ENCODE results near the gene PPM1E.

DNA sequence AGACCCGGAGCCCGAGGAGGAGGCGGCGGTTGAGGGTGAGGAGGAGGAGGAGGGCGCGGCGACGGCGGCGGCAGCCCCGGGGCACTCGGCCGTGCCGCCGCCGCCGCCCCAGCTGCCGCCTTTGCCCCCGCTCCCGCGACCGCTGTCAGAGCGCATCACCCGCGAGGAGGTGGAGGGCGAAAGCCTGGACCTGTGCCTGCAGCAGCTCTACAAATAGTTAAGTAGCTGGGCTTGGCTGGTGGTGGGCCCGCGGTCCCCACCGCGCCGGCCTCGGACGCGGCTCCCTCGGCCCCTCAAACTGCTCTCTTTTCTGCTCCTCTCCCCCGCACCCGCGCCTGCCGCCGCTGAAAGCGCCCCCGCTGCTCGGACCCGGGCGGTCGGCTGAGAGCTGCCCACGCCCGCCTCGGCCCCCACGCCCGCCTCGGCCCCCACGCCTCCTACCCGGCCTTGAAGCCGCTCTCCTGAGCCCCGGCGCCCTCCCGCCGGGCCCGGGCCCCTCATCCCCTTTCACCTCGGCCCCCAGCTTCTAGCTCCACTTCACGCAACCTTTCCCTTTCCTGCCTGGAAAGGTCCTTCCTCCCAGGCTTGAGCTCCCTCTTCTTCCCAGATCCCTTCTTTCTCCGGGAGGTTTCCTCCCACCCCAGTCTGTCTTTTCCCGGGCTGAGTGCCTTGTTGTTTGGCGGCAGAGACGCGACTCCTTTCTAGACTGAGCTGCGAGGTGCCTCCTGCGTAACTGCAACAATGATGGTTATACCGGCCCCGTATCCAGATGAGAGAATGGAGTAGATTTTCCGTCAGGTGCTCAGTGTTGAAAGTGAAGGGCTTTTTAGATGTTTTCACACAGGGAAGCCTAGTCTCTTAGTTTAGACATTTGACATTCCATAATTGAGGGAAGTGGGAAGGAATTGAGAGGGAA, 850 bp downstream of the PPM1E start:
- TF ChIP-seq, protein P1, sequence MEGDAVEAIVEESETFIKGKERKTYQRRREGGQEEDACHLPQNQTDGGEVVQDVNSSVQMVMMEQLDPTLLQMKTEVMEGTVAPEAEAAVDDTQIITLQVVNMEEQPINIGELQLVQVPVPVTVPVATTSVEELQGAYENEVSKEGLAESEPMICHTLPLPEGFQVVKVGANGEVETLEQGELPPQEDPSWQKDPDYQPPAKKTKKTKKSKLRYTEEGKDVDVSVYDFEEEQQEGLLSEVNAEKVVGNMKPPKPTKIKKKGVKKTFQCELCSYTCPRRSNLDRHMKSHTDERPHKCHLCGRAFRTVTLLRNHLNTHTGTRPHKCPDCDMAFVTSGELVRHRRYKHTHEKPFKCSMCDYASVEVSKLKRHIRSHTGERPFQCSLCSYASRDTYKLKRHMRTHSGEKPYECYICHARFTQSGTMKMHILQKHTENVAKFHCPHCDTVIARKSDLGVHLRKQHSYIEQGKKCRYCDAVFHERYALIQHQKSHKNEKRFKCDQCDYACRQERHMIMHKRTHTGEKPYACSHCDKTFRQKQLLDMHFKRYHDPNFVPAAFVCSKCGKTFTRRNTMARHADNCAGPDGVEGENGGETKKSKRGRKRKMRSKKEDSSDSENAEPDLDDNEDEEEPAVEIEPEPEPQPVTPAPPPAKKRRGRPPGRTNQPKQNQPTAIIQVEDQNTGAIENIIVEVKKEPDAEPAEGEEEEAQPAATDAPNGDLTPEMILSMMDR (IDR thresholded peaks at IDR 0.05; ENCODE audit: poor library complexity) = no peak
- TF ChIP-seq EZH2phosphoT487 (IDR thresholded peaks at IDR 0.05; ENCODE audit: low read depth, severe bottlenecking, unreplicated experiment) = no peak
- TF ChIP-seq EZH2 (IDR thresholded peaks at IDR 0.05; ENCODE audit: borderline replicate concordance) = peak; percentile 56
